Measurements from ENCODE around the gene SLC25A12. TPM values are rescaled to one million over a fixed set of nuclear protein-coding genes. Genes with fewer than 3 reads are reported as not detected.

SLC25A12 gene
- total and polyA plus RNA-seq, 10 of the 15 experiments (the other 5 are each of a cell fraction or from before 2014, with no cell fraction given) = 20.9 to 50.0 (median 33.0) TPM

DNA sequence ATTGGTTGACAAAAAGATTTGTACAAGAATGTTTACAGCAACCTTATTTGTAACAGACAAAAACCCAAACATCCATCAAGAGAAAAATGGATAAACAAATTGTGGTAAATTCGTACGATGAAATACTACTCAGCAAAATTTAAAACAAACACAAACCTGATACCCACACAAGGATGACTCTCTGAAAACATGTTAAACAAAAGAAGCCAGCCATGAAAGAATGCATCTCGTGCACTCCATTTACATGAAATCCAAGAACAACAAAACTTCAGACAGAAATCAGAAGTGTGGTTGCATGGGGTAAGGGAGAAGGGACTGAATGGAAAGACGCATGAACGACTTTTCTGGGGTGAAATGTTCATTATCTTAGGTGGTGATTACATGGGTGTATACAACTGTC is 93.4 kb downstream of the SLC25A12 start:
- Histone ChIP-seq H3K9ac (ENCODE audit: control insufficient read depth, insufficient read depth, low read length) (no peak overlapping the region), H3K9me3 (replicated peaks; ENCODE audit: control insufficient read depth, insufficient read depth, low read length) (no peaks in the 10 kb centered on the region), H3K4me1 (ENCODE audit: control insufficient read depth, insufficient read depth, low read length) (no peaks in the 10 kb centered on the region), H3K36me3 (ENCODE audit: control insufficient read depth in 2 of 2, insufficient read depth in 2 of 2, low read length in 1 of 2) (peaks cover 2 to 4% of the 10 kb centered on the region in 2 experiments; a peak in 3 of 4 replicates), H4K20me1 (ENCODE audit: control insufficient read depth, insufficient read depth) (no peaks in the 10 kb centered on the region), H3K27ac (ENCODE audit: control insufficient read depth, insufficient read depth) (no peak overlapping the region), H3K79me2 (ENCODE audit: control insufficient read depth, insufficient read depth, low read length) (no peaks in the 10 kb centered on the region), H3K4me2 (ENCODE audit: control insufficient read depth, insufficient read depth) (no peak overlapping the region), H2AFZ (ENCODE audit: control insufficient read depth, low read depth, low read length) (no peak overlapping the region), H3K27me3 (replicated peaks in 1 of 2; ENCODE audit: control insufficient read depth in 2 of 2, insufficient read depth in 2 of 2, low read length in 1 of 2) (no peaks in the 10 kb centered on the region), H3K4me3 (no peak overlapping the region)
- DNase-seq (ENCODE audit: low read depth, low spot score) = no peak
- in situ Hi-C loops (cut with MboI) (loop anchor here (25.0 kb wide), 1 partner anchor 312 kb away; the partner anchor contains the start of gene DLX2), intact Hi-C loops (cut with micrococcal nuclease; ENCODE audit: unreplicated experiment) (no loop called here)
- CTCF ChIA-PET = no interaction called here
- no peak for ATAC-seq
- FAIRE-seq = peak; percentile 56
- RAD21 ChIA-PET (ENCODE audit: unreplicated experiment) = no interaction called here
- POLR2A ChIA-PET = no interaction called here
- TF ChIP-seq SIX5 (IDR thresholded peaks at IDR 0.05; ENCODE audit: low read depth, low read length, severe bottlenecking) = no peak
- TF ChIP-seq TCF7 (IDR thresholded peaks at IDR 0.05; ENCODE audit: borderline replicate concordance) = no peak
- TF ChIP-seq ZSCAN29 (IDR thresholded peaks at IDR 0.05) = no peak
- TF ChIP-seq, protein P1, sequence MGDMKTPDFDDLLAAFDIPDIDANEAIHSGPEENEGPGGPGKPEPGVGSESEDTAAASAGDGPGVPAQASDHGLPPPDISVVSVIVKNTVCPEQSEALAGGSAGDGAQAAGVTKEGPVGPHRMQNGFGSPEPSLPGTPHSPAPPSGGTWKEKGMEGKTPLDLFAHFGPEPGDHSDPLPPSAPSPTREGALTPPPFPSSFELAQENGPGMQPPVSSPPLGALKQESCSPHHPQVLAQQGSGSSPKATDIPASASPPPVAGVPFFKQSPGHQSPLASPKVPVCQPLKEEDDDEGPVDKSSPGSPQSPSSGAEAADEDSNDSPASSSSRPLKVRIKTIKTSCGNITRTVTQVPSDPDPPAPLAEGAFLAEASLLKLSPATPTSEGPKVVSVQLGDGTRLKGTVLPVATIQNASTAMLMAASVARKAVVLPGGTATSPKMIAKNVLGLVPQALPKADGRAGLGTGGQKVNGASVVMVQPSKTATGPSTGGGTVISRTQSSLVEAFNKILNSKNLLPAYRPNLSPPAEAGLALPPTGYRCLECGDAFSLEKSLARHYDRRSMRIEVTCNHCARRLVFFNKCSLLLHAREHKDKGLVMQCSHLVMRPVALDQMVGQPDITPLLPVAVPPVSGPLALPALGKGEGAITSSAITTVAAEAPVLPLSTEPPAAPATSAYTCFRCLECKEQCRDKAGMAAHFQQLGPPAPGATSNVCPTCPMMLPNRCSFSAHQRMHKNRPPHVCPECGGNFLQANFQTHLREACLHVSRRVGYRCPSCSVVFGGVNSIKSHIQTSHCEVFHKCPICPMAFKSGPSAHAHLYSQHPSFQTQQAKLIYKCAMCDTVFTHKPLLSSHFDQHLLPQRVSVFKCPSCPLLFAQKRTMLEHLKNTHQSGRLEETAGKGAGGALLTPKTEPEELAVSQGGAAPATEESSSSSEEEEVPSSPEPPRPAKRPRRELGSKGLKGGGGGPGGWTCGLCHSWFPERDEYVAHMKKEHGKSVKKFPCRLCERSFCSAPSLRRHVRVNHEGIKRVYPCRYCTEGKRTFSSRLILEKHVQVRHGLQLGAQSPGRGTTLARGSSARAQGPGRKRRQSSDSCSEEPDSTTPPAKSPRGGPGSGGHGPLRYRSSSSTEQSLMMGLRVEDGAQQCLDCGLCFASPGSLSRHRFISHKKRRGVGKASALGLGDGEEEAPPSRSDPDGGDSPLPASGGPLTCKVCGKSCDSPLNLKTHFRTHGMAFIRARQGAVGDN (IDR thresholded peaks at IDR 0.05) = no peak
- SMC1A ChIA-PET (ENCODE audit: uncharacterized antibody, unreplicated experiment) = no interaction called here
- no TSS peak for BruUV-seq (replicated peaks)
- WGBS (ENCODE audit: insufficient coverage, insufficient replicate concordance, low lambda C conversion rate, missing lambda C conversion rate) = 97% methylated on average over 5 of the region's 5 CpGs
